NCI-H2196 (cell line): ENCODE results near the gene GRAMD2A.
"Not testable (repeated sequence)": the region's sequence is repeated elsewhere in the genome, so short reads cannot be mapped to it uniquely, and the experiment has no call there.

Experiments
- DNase-seq: peaks from one replicate; lab custom pipeline; 2025; ENCODE audit not compliant: unreplicated experiment; lab: John Stamatoyannopoulos, UW

The GRAMD2A gene

DNA sequence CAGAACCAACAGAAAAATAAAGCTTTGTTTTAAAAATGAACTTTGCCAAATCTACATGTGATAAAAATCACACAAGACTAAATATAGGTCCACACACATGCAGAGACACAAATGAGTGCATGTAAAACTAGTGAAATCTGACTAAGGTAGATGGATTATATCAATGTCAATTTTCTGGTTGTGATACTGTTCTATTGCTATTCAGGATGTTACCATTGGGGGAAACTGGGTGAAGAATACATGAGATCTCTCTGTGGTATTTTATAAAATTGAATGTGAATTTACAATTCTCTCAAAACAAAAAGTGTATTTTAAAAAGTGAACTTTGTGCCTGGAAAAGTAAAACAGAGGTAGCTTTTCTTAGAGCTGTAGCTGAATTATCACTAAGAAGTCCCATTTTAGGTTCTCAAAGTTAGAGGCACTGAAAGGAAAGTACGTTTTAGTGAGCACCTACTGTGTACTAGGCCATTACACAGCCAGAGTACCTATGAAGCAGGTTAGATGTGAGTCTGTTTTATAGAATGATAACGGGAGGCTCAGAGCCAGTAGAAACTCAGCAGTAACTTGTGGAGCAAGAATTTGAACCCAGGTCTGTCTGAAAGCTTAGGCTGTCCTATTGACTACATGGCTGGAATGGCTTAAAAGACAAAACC is 8.2 kb downstream of the GRAMD2A start:
- DNase-seq, result no peak

- no peak for DNase-seq
Observed at GRCh38 chr15:72184165-72184811, 13.3 kb downstream of the GRAMD2A start.

- DNase-seq, result no peak
Observed at GRCh38 chr15:72183781-72184164, 13.8 kb downstream of the GRAMD2A start.

GRCh38 chr15:72182673-72183072 is 14.9 kb downstream of the GRAMD2A start:
- no peak for DNase-seq

DNA sequence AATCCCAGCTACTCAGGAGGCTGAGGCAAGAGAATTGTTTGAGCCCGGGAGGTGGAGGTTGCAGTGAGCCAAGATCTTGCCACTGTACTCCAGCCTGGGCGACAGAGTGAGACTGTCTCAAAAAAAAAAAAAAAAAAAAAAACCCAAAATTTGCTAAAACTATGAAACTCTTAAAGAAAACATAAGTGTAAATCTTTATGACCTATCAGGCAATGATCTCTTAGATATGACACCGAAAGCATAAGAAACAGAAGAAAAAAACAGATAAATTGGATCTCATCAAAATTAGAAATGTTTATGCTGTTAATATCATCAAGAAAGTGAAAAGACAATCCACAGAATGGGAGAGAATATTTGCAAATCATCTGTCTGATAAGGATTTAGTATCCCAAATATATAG is 15.3 kb downstream of the GRAMD2A start:
- DNase-seq, result no peak

DNA sequence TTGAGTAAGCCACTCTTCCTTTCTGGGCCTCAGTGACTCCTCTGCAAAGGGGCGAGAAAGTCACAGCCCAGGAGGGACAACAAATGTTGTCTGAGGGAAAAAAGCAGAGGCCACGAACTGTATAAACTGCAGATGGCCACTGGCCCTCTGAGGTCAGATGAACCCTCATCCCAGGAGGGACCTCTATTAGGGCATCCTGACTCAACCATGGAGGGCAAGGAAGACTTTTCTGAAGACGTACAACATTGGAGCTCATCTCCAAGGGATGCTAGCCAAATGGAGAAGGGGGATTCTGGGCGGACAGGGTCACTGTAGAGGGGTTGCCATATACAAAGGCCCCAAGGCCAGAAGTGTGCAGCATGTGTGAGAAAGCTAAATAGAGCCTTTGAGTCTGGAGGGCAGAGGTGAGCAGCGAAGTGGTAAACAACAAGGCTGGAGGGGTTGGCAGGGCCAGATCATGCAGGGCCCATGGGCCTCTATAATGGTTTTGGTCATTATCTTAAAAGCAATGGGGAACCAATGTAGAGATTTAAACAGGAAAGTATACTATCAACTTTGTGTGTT is 16.7 kb downstream of the GRAMD2A start:
- no peak for DNase-seq

- DNase-seq, result no peak
Observed at GRCh38 chr15:72179950-72180581, 17.5 kb downstream of the GRAMD2A start.

DNA sequence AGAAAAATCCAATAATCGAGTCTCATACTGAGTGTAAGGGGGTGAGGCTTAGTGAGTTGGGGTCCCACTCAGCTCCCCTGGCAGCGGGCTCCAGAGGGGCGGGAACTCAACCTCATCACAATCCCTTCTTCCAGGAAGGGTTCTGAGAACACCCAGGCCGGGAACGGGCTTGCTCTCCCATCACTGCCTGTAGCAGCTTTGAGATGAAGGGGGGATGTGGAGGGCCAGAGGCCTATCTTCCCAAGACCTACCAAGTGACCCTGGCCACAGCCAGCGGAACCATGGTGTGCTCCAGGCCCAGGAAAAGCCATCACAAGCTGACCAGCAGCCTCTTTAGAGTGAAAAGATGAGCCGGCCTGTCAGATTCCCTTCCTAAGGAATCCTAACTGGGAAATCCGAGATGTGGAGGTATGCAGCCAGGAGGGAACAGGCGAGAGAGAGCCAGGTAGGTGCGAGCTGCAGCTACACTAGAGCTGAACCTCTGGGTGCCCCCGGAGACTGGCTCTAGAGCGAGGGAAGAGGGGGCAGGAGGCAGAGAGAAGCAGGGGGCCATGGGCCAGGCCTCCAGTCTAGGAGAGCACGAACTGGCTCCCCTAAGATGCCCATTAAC is 18.5 kb downstream of the GRAMD2A start:
- DNase-seq, result no peak

DNA sequence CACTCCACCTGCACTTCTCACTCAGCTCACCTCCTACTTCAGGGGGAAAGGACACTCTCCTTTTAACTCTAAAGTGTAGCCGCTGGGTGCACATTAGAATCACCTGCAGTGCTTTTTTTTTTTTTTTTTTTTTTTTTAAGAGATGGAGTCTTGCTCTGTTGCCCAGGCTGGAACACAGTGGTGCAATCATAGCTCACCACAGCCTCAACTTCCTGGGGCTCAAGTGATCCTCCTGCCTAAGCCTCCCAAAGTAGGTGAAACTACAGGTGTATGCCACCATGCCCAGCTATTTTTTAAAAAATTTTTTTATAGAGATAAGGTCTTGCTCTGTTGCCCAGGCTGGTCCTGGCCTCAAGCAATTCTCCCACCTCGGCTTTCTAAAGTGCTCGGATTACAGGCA is 20.8 kb downstream of the GRAMD2A start:
- no peak for DNase-seq

DNA sequence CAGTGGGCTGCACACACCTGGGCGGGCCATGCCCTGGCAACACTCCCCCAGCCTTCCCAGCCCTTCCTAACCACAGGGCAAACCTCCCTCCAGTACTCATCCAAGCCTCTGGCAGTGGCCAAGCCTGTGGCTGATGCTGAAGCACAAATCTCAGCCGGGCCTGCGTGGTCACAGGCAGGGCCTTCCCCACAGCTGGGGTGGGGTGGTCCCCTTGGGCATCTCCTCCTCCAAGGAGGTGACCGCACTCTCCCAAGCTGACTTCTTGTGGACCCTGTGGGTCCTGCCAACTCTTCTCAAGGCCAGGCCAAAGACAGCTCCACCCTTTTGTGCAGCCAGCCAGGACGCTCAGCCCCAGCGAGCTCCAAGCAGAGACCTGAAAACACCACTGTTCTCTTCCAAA is 21.4 kb downstream of the GRAMD2A start:
- DNase-seq, result no peak

- no peak for DNase-seq
Observed at GRCh38 chr15:72175186-72176044, 22.2 kb downstream of the GRAMD2A start.

GRCh38 chr15:72174551-72175165 is 22.9 kb downstream of the GRAMD2A start:
- DNase-seq, result no peak

DNA sequence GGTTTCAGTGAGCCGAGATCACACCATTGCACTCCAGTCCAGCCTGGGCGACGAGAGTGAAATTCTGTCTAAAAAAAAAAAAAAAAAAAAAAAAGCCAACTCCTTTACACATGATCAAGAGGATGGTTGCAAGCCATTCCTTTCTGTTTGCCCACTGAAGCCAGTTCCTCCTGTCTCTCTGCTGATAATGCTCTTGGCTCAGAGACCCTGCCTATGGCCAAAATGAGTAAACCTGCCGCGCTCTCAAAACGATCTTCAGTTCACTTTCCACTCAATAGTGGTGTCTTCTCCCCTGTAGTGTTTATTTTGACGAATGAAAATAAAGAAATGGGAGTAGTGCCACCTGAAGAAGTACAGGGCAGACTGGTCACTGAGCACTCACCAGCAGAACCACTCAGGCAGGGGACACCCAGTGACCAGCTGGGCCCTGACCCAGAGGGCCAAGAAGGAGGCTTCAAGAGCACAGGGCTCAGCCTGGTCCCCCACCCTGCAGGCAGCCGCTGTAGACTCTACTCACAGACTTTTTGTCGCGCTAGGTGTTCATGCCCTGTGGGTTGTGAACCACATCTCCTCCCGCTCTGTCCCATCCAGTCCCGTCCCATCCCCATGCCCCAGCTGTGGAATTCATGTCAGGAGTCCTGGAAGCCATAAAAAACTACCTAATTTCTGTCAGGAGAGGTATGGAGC is 23.6 kb downstream of the GRAMD2A start:
- no peak for DNase-seq

- DNase-seq, result no peak
Observed at GRCh38 chr15:72173401-72173800, 24.2 kb downstream of the GRAMD2A start.

- DNase-seq, result no peak
Observed at GRCh38 chr15:72172796-72173195, 24.8 kb downstream of the GRAMD2A start.

DNA sequence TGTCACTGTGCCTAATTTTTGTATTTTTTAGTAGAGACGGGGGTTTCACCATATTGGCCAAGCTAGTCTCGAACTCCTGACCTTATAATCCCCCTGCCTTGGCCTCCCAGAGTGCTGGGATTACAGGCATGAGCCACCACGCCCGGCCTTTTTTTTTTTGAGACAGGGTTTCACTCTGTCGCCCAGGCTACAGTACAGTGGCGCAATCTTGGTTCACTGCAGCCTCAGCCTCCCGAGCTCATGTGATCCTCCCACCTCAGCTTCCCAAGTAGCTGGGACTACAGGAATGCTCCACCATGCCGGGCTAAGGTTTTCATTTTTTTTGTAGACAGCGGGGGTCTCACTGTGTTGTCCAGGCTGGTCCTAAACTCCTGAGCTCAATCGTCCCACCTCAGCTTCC is 25.6 kb downstream of the GRAMD2A start:
- not testable (repeated sequence) for DNase-seq

- DNase-seq, result no peak
Observed at GRCh38 chr15:72170691-72171090, 26.9 kb downstream of the GRAMD2A start.

- DNase-seq, result no peak
Observed at GRCh38 chr15:72169921-72170611, 27.5 kb downstream of the GRAMD2A start.

DNA sequence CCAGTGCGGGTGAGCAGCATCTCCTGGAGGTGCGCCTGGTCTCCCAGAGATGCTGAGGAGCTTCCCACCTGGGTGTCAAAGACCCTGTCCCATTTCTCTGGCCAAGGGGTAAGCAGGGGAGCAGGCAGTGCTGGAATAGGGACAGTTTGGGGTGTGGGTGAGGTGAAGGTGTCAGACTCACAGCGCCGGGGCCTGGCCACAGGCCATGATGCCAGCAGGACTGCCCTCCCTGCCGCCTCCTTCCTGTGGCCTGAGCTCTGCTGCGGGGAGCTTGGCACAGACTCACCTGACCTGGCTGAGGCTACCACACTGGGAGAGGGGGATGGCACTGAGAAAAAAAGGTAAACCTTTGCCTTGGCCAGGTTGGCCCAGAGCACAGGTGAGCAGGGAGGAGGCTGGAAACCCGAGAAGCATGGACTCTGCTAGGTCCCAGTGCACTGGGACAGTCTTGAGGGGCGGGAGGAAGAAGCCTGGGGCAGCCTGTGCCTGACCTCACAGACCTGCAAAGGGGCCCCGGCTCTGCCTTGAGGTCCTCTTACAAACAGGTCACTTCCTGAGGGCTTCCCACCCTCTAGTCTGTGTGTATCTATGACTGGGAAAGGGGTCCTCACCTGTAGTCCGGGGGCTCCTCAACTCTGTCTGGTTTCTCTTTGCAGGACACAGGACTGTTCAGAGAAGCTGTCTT is 28.2 kb downstream of the GRAMD2A start:
- peak; percentile 25 for DNase-seq
